Stimulated activated CD4-positive, alpha-beta T cell treated with anti-CD3 and anti-CD28 coated beads, Interleukin-15, amount 100 ng/mL, for 24 hours (primary cell): Measurements from ENCODE around the gene PDCL2.
"Not testable (repeated sequence)": the region's sequence is repeated elsewhere in the genome, so short reads cannot be mapped to it uniquely, and the experiment has no call there.

Experiments used
- DNase-seq: peaks from one replicate; pipeline ENCODE4 v3.0.0-alpha.2; 2020

PDCL2 gene

GRCh38 chr4:55582773-55583172, 9.3 kb downstream of the PDCL2 start:
- DNase-seq, result not testable (repeated sequence)

- DNase-seq, result no peak
These were observed 13.6 kb downstream of the PDCL2 start for GRCh38 chr4:55578341-55579010.

- DNase-seq, result no peak
These were observed 16.5 kb downstream of the PDCL2 start for GRCh38 chr4:55575513-55575912.

GRCh38 chr4:55574252-55574651, 17.8 kb downstream of the PDCL2 start:
- no peak for DNase-seq

GRCh38 chr4:55571806-55572205, 20.2 kb downstream of the PDCL2 start:
- no peak for DNase-seq

GRCh38 chr4:55568905-55569504, 23.0 kb downstream of the PDCL2 start:
- no peak for DNase-seq

- DNase-seq, result no peak
These were observed 30.2 kb downstream of the PDCL2 start for GRCh38 chr4:55561889-55562288.

GRCh38 chr4:55560096-55560495, 31.9 kb downstream of the PDCL2 start:
- DNase-seq, result no peak

- no peak for DNase-seq
These were observed 37.5 kb downstream of the PDCL2 start for GRCh38 chr4:55554453-55555030.

- DNase-seq, result no peak
These were observed 38.4 kb downstream of the PDCL2 start for GRCh38 chr4:55553441-55554201.

- not testable (repeated sequence) for DNase-seq
These were observed 40.1 kb downstream of the PDCL2 start for GRCh38 chr4:55551964-55552363.

- no peak for DNase-seq
These were observed 42.2 kb downstream of the PDCL2 start for GRCh38 chr4:55549888-55550287.

GRCh38 chr4:55547918-55548317, 44.1 kb downstream of the PDCL2 start:
- no peak for DNase-seq

GRCh38 chr4:55547466-55547770, 44.6 kb downstream of the PDCL2 start:
- no peak for DNase-seq

GRCh38 chr4:55546756-55547465, 45.1 kb downstream of the PDCL2 start, which contains the start of gene CLOCK:
CLOCK (minus strand) TSS chr4:55546909; CDS start chr4:55482785, 64,124 bp downstream.
- peak; percentile 90 for DNase-seq

- no peak for DNase-seq
These were observed 45.6 kb downstream of the PDCL2 start for GRCh38 chr4:55546506-55546755.

GRCh38 chr4:55545641-55546505, 46.2 kb downstream of the PDCL2 start:
- DNase-seq, result peak; percentile 74

- no peak for DNase-seq
These were observed 46.9 kb downstream of the PDCL2 start for GRCh38 chr4:55545151-55545550.

GRCh38 chr4:55543858-55544257, 48.2 kb downstream of the PDCL2 start:
- no peak for DNase-seq

GRCh38 chr4:55540271-55540670, 51.8 kb downstream of the PDCL2 start:
- no peak for DNase-seq

GRCh38 chr4:55539658-55540057, 52.4 kb downstream of the PDCL2 start:
- no peak for DNase-seq

GRCh38 chr4:55538531-55538930, 53.5 kb downstream of the PDCL2 start:
- DNase-seq, result no peak
